IPS-NIHi11 (cell line): ENCODE data around the gene RPL22.
A peak's percentile ranks its signal among the peaks of the same experiment; 100 is the strongest.

Experiments
- DNase-seq: peaks from one replicate; pipeline ENCODE4 v3.0.0; 2012; ENCODE audit warnings: mixed read lengths, low spot score

RPL22 gene

DNA sequence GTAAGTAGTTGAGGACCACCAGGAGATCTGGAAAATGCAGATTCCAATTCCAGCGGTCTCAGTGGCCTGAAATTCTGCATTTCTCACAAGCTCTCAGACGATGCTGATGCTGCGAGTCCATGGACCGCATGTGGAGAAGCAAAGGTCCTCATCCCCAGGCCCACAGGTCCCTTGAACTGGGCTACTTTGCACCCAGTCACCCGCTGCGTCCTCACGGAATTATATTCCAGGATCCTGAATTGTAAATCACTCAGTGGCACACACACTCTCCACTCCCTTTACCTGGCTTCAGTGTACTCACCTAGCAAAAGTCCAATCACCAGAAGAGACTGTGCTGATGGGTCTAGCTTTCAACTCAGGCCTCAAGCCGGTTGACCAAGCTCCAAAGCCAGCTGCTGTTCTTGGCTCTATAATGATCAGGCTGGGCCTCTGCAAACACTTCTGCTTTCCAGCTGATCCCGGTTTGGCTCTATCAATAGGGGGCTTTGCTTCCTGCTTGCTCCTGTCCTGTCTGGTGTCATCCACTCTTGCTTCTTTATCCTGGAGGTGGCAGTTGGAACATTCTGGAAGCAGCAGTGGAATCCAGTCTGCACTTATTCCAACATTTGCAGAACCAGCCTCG is 904 bp upstream of the RPL22 start:
- DNase-seq, result no peak

- no peak for DNase-seq
Observed at GRCh38 chr1:6198646-6199297, 623 bp downstream of the RPL22 start.

- DNase-seq, result no peak
Observed at GRCh38 chr1:6197746-6198427, 1.5 kb downstream of the RPL22 start.

GRCh38 chr1:6191968-6192367 is 7.4 kb downstream of the RPL22 start:
- no peak for DNase-seq

- no peak for DNase-seq
Observed at GRCh38 chr1:6188466-6188865, 10.9 kb downstream of the RPL22 start.

GRCh38 chr1:6185635-6186382 is 13.6 kb downstream of the RPL22 start:
- peak; percentile 35 for DNase-seq

- DNase-seq, result no peak
Observed at GRCh38 chr1:6185151-6185550, 14.2 kb downstream of the RPL22 start.

DNA sequence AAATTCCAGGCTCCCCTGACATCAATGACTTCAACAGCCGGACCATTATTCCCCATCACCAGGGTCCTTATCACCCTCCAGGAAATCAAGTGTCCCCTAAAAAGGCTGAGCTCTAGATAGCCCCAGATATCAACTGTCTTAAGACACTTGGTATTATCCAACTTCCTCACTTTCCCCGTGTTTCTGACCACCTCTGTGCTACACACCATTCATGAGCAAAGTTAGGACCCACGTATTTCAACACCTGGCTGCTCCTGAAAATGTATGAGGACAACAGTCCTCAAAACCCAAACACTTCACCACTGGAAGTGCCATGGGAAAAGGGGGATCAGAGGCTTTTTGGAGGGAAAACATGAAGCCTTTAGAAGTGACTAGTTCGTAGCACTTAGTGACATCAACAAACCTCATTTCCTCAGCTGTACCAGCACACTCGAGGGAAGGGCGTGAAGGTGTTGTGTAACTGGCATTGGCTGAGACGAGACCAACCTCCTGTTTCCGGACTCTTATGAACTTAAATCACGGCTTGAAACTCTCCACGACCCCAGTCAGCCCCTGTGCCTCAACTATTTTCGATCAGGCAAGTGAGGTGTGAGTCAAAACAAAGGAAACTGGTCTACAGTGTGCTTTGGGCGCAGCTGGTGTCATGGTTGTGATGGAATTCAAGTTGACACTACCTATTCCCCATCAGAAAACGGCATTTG is 15.2 kb downstream of the RPL22 start:
- DNase-seq, result no peak

- DNase-seq, result peak; percentile 48
Observed at GRCh38 chr1:6183520-6183989, 15.8 kb downstream of the RPL22 start.

DNA sequence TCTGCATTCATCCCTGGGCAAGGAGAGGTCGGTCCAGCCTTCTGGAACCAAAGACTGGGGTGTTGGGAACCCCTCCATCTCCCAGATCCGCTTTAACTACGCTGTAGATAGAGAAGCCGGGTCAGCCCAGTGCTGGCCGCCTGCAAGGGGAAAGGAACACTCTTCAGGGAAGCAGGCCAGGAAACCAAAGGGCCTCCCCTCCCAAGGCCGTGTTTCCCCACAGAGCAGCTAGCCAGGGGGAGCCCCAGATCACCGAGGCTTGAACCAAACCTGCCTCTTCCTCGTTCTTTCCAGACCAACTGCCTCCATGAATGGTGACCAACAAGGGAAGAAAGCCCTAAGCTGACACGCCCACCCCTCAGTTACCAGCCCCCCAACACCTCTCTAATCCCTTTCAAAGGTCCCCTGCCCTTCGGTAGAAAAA is 18.0 kb downstream of the RPL22 start:
- DNase-seq, result peak; percentile 33

- DNase-seq, result peak; percentile 25
Observed at GRCh38 chr1:6180707-6181311, 18.6 kb downstream of the RPL22 start.

DNA sequence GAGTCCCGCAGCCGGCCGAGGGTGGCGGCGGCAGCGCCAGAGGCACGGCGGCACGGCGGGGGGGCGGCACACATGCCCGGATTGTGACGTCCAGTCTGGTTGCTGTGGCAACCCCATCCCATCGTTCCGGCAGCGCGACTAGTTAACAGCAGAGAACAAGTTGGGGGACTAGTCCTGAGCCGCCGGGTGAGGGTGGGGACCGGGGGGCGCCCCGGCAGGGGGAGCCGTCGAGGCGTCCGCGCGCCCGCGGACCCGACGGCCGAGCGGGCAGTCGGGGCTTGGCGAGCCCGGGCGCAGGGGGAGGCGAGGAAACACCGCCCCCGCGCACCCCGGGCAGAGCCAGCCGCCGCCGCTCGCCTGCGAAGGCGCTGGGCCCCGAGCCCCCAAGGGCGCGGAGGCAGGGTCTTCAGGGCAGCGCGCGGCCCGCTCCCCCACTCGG is 19.1 kb downstream of the RPL22 start, which contains the start of gene CHD5:
TSS of gene CHD5 (minus strand) at position 54 of the 439 bp plus-strand sequence. CDS start 298 bp downstream, outside the sequence.
- DNase-seq, result peak; percentile 78

DNA sequence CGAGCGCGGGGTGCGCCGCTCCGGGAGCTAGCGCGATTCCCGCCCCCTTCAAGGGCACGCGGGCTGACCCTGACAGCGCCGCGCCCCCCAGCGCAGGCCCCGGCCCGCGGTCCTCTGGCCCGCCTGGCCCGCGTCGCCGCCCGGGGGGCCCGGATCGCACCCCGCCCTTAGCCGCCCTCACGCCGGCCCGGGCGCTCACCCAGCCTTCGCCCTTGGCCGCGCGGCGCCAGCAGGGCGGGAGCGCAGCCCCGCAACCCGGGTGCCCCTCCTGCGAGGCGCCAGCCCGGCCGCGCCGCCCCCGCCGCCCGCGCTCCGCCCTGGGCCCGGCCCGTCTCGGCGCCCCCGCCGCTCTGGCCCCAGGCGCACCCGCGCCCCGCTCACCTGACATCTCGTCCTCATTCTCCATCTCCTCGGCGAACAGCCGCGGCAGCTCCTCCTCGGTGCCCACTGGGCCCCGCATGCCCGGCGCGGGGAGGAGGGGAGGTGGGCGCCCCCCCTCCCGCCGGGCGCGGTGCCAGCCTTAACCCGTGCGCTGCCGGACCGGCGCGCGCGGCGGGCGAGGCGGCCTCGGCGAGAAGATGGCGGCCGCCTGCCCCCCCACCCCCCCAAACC is 19.7 kb downstream of the RPL22 start:
- DNase-seq, result peak; percentile 49

- DNase-seq, result peak; percentile 73
Observed at GRCh38 chr1:6178751-6179563, 20.4 kb downstream of the RPL22 start.

GRCh38 chr1:6177681-6178380 is 21.6 kb downstream of the RPL22 start:
- no peak for DNase-seq

GRCh38 chr1:6176779-6177178 is 22.6 kb downstream of the RPL22 start:
- DNase-seq, result no peak

- no peak for DNase-seq
Observed at GRCh38 chr1:6175411-6175828, 24.0 kb downstream of the RPL22 start.

GRCh38 chr1:6174621-6175410 is 24.6 kb downstream of the RPL22 start:
- DNase-seq, result no peak
